HepG2 (cell line): ENCODE results near the gene FNBP1L. TPM values are rescaled to one million over a fixed set of nuclear protein-coding genes. Genes with fewer than 3 reads are reported as not detected.

ENCODE experiments used
- ATAC-seq: fragments of 200-7000 bp; cut with Tn5 transposase; 3 replicates; pipeline ENCODE4 v1.9.1; 2020; ENCODE audit warnings: mild to moderate bottlenecking, moderate library complexity
- BruUV-seq: library from RNA; stranded (reverse); fragments of 400-500 nt; replicated peaks from 2 replicates; lab custom pipeline; 2021; lab: Mats Ljungman, UMichigan
- CTCF ChIA-PET: fragments of 300-600 bp; formaldehyde crosslinking; extraction: SDS; loops from one replicate; lab custom pipeline; 2021; ENCODE audit warnings: low total read pairs, inconsistent platforms, low intra/inter-chr PET ratio; lab: Yijun Ruan, JAX
- POLR2A ChIA-PET: fragments of 350-600 bp; sonication (Branson Sonifier 250); formaldehyde crosslinking; loops from one replicate; lab custom pipeline; 2020; ENCODE audit warnings: antibody characterized with exemption, inconsistent platforms; lab: Yijun Ruan, JAX
- DNase-seq: peaks from one replicate; pipeline ENCODE4 v3.0.0-alpha.2; 2015; ENCODE audit warnings: low spot score
- FAIRE-seq: peaks from 3 replicates; lab custom pipeline; 2011; peaks lifted over from hg19 to GRCh38; lab: Jason Lieb, UNC
- H2AFZ ChIP-seq: one replicate; pipeline ENCODE4 v1.6.1; 2011; ENCODE audit warnings: low read length, inconsistent platforms
- H3K27ac ChIP-seq: fragments of 300-600 bp; 3 replicates; pipeline ENCODE4 v1.8.0; 2011; ENCODE audit warnings: mixed run types, mild to moderate bottlenecking, mixed read lengths, low read length, inconsistent platforms; ENCODE audit not compliant: insufficient read depth; ENCODE audit errors: extremely low read length
- H3K27me3 ChIP-seq, 2 experiments: fragments of 200-600 bp in 1 of 2; 2 replicates in 1 of 2; 3 replicates in 1 of 2; pipeline versions ENCODE4 v1.6.0 to v1.8.0; 2011; ENCODE audit warnings: low read length in 2 of 2, mild to moderate bottlenecking in 2 of 2, moderate library complexity in 2 of 2, inconsistent platforms in 1 of 2; ENCODE audit not compliant: insufficient read depth in 2 of 2, control insufficient read depth in 1 of 2
- H3K36me3 ChIP-seq, 2 experiments: fragments of 200-600 bp in 1 of 2; replicated peaks in 1 of 2; 2 replicates in 1 of 2; 3 replicates in 1 of 2; pipeline versions ENCODE4 v1.5.1 to v1.8.0; 2011; ENCODE audit warnings: low read length in 2 of 2, inconsistent platforms in 1 of 2; ENCODE audit not compliant: insufficient read depth in 2 of 2, control insufficient read depth in 1 of 2
- H3K4me1 ChIP-seq: 2 replicates; pipeline ENCODE4 v1.5.1; 2012; ENCODE audit warnings: low read length, inconsistent platforms; ENCODE audit not compliant: insufficient read depth
- H3K4me2 ChIP-seq: 2 replicates; pipeline ENCODE4 v1.6.0; 2011; ENCODE audit warnings: low read depth, low read length, inconsistent platforms
- H3K4me3 ChIP-seq, 3 experiments: fragments of 200-600 bp in 1 of 3; sonication (generic), shearing (Covaris generic) in 1 of 3; replicated peaks in 1 of 3; 2 replicates each; pipeline ENCODE4 v1.5.1; 2011 to 2016; ENCODE audit warnings: low read length in 3 of 3, inconsistent platforms in 2 of 3, low read depth in 2 of 3, mild to moderate bottlenecking in 2 of 3, control low read depth in 1 of 3, mixed read lengths in 1 of 3; ENCODE audit not compliant: insufficient read depth in 1 of 3
- H3K79me2 ChIP-seq: one replicate; pipeline ENCODE4 v1.6.1; 2011; ENCODE audit warnings: low read length, inconsistent platforms; ENCODE audit not compliant: insufficient read depth
- H3K9ac ChIP-seq: 2 replicates; pipeline ENCODE4 v1.6.0; 2011; ENCODE audit warnings: mild to moderate bottlenecking, low read depth, low read length, inconsistent platforms; ENCODE audit not compliant: insufficient read depth
- H3K9me3 ChIP-seq: 2 replicates; pipeline ENCODE4 v1.5.1; 2012; ENCODE audit warnings: mild to moderate bottlenecking, low read length
- H4K20me1 ChIP-seq: 2 replicates; pipeline ENCODE4 v1.6.0; 2011; ENCODE audit warnings: inconsistent platforms, mild to moderate bottlenecking, low read length, moderate library complexity; ENCODE audit not compliant: insufficient read depth
- ATAD3A ChIP-seq: sonication (generic); formaldehyde crosslinking; IDR thresholded peaks from 2 replicates; pipeline ENCODE4 v1.4.0; 2020; ENCODE audit warnings: missing genetic modification reagents
- BATF2 ChIP-seq: sonication (generic); formaldehyde crosslinking; IDR thresholded peaks from 2 replicates; pipeline ENCODE4 v1.8.0; 2022; ENCODE audit warnings: mild to moderate bottlenecking, missing genetic modification reagents, moderate library complexity
- DBP ChIP-seq: sonication (generic); formaldehyde crosslinking; IDR thresholded peaks from 2 replicates; pipeline ENCODE4 v1.4.0; 2020; ENCODE audit warnings: missing genetic modification reagents; ENCODE audit errors: not compliant biosample characterization
- FOSL2 ChIP-seq: sonication (generic); formaldehyde crosslinking; IDR thresholded peaks from 2 replicates; pipeline ENCODE4 v1.4.0; 2020; ENCODE audit warnings: missing genetic modification reagents
- HCFC1 ChIP-seq: fragments of 150-350 bp; IDR thresholded peaks from 2 replicates; pipeline ENCODE4 v1.6.1; 2014; ENCODE audit warnings: low read depth, low read length
- KDM5B ChIP-seq: sonication (generic); formaldehyde crosslinking; IDR thresholded peaks from 2 replicates; pipeline ENCODE4 v1.4.0; 2020; ENCODE audit warnings: missing genetic modification reagents, mild to moderate bottlenecking, borderline replicate concordance
- PAWR ChIP-seq: sonication (generic); formaldehyde crosslinking; IDR thresholded peaks from 2 replicates; pipeline ENCODE4 v1.4.0; 2020; ENCODE audit warnings: missing genetic modification reagents, mild to moderate bottlenecking, borderline replicate concordance
- RARA ChIP-seq: IDR thresholded peaks from 2 replicates; pipeline ENCODE4 v1.6.1; 2016; ENCODE audit warnings: missing genetic modification reagents, missing compliant biosample characterization
- SIN3B ChIP-seq: fragments of 150-350 bp; IDR thresholded peaks from 2 replicates; pipeline ENCODE4 v1.6.1; 2014; ENCODE audit warnings: low read length
- SRY ChIP-seq: sonication (generic); formaldehyde crosslinking; IDR thresholded peaks from 2 replicates; pipeline ENCODE4 v1.8.0; 2022; ENCODE audit warnings: mild to moderate bottlenecking, missing genetic modification reagents
- ZNF263 ChIP-seq: sonication (generic); formaldehyde crosslinking; IDR thresholded peaks from 2 replicates; pipeline ENCODE4 v1.4.0; 2020; ENCODE audit warnings: missing genetic modification reagents
- ZNF558 ChIP-seq: sonication (generic); formaldehyde crosslinking; IDR thresholded peaks from 2 replicates; pipeline ENCODE4 v1.9.0; 2022; ENCODE audit warnings: mild to moderate bottlenecking, missing genetic modification reagents, borderline replicate concordance
- ZNF569 ChIP-seq: sonication (generic); formaldehyde crosslinking; IDR thresholded peaks from 2 replicates; pipeline ENCODE4 v1.5.0; 2020; ENCODE audit warnings: mild to moderate bottlenecking, missing genetic modification reagents, moderate library complexity, borderline replicate concordance
- ZNF761 ChIP-seq: sonication (generic); formaldehyde crosslinking; conservative IDR thresholded peaks from 2 replicates; pipeline ENCODE4 v1.4.0; 2020; ENCODE audit warnings: mild to moderate bottlenecking, missing genetic modification reagents
- ZNF780A ChIP-seq: sonication (generic); formaldehyde crosslinking; IDR thresholded peaks from 2 replicates; pipeline ENCODE4 v1.8.0; 2022; ENCODE audit warnings: mild to moderate bottlenecking, missing genetic modification reagents, moderate library complexity
- ZNF839 ChIP-seq: sonication (generic); formaldehyde crosslinking; IDR thresholded peaks from 2 replicates; pipeline ENCODE4 v1.4.0; 2020; ENCODE audit warnings: missing genetic modification reagents, mild to moderate bottlenecking, borderline replicate concordance
- WGBS: methylation state at CpG from one replicate; pipeline ENCODE4 v1.1.6; 2017; ENCODE audit warnings: low lambda C conversion rate; 5-methylcytosine and 5-hydroxymethylcytosine counted together
- in situ Hi-C: cut with HindIII; loops from 2 replicates; pipeline ENCODE4 v1.10.0; 2017; ENCODE audit warnings: low pct_unique_long_range_greater_than_20kb; ENCODE audit not compliant: extremely low pct_ligation_motif_present
- intact Hi-C: fragments of 100-400 bp; cut with micrococcal nuclease; formaldehyde crosslinking; loops from one replicate; pipeline ENCODE4 v1.10.0; 2022; ENCODE audit not compliant: unreplicated experiment
- polyA plus RNA-seq, 8 experiments: library from polyadenylated mRNA; depleted of rRNA in 3 of 8; stranded (reverse) in 7 of 8; unstranded in 1 of 8; fragments of >200 nt; fragmentation: Illumina TruSeq in 4 of 8; extraction: Trizol in 4 of 8; gene quantifications; 2 replicates each; pipeline versions ENCODE4 v1.2.1 to v1.2.3, GENCODE V29; 2011 to 2016; ENCODE audit warnings: low read depth in 4 of 8, missing spikeins in 1 of 8, mixed read lengths in 1 of 8; ENCODE audit not compliant: insufficient read depth in 1 of 8
- total RNA-seq, 5 experiments: library from RNA; depleted of rRNA; stranded (reverse); fragments of >200 nt; fragmentation: Illumina TruSeq; extraction: Trizol; gene quantifications; 2 replicates each; pipeline ENCODE4 v1.2.3, GENCODE V29; 2016; ENCODE audit warnings: low read depth in 1 of 5
- TF ChIP-seq, protein P1 (sequence below): sonication (generic); formaldehyde crosslinking; conservative IDR thresholded peaks from 2 replicates; pipeline ENCODE4 v1.8.1; 2023; ENCODE audit warnings: missing genetic modification reagents
- TF ChIP-seq, protein P2 (sequence below): IDR thresholded peaks from 2 replicates; pipeline ENCODE4 v1.6.1; 2016; ENCODE audit warnings: missing biosample characterization, missing genetic modification reagents, low read depth
- TF ChIP-seq, protein P3 (sequence below): sonication (generic); formaldehyde crosslinking; IDR thresholded peaks from 2 replicates; pipeline ENCODE4 v1.4.0; 2020; ENCODE audit warnings: mild to moderate bottlenecking, missing genetic modification reagents

The FNBP1L gene
- total and polyA plus RNA-seq, 2 of the 13 experiments (the other 11 are each of a cell fraction or from before 2014, with no cell fraction given) = 24.1 to 27.1 TPM

DNA sequence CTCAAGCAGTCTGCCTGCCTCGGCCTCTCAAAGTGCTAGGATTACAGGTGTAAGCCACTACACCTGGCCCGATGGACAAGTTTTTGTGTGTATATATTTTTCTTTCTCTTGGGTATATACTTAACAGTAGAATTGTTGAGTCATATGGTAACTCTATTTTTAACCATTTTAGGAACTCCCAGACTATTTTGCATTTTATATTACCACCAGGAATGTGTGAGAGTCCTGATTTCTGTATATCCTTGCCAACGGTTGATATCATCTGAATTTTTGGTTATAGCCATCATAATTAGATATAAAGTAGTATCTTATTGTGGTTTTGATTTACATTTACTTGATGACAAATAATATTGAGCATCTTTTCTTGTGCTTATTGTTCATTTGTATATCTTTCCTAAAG is 20.7 kb downstream of the FNBP1L start:
- H3K4me1 ChIP-seq = 0 out of 2 replicates have a peak, but pooled peaks cover 8% of the 10 kb centered on the region
- no peak overlapping the region for H3K4me3 ChIP-seq
- no peak overlapping the region for H3K4me2 ChIP-seq
- ChIA-PET CTCF (no interaction called here), POLR2A (no interaction called here)
- intact Hi-C loops (no loop called here), in situ Hi-C loops (no loop called here)
- FAIRE-seq = no peak
- no peak for ATAC-seq
- no peaks in the 10 kb centered on the region for H3K9me3 ChIP-seq
- no peak overlapping the region for H3K9ac ChIP-seq
- no peak for DNase-seq
- WGBS = 99% methylated on average over 3 of the region's 3 CpGs
- BruUV-seq = no TSS peak
- no peak overlapping the region for H3K27ac ChIP-seq
- H3K36me3 ChIP-seq = peaks cover 0 to 1% of the 10 kb centered on the region in 2 experiments; a peak in 1 of 5 replicates
- H3K27me3 ChIP-seq = no peaks in the 10 kb centered on the region; a peak in 1 of 5 replicates
- H3K79me2 ChIP-seq = peaks cover 83% of the 10 kb centered on the region
- TF ChIP-seq ZNF780A (CRISPR knock-in tag) = no peak
- TF ChIP-seq, protein P1, sequence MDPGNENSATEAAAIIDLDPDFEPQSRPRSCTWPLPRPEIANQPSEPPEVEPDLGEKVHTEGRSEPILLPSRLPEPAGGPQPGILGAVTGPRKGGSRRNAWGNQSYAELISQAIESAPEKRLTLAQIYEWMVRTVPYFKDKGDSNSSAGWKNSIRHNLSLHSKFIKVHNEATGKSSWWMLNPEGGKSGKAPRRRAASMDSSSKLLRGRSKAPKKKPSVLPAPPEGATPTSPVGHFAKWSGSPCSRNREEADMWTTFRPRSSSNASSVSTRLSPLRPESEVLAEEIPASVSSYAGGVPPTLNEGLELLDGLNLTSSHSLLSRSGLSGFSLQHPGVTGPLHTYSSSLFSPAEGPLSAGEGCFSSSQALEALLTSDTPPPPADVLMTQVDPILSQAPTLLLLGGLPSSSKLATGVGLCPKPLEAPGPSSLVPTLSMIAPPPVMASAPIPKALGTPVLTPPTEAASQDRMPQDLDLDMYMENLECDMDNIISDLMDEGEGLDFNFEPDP (CRISPR knock-in tag) = no peak
- TF ChIP-seq BATF2 = no peak
- TF ChIP-seq HCFC1 = no peak
- no peak for TF ChIP-seq ZNF558 (CRISPR knock-in tag)
- no peak for TF ChIP-seq FOSL2
- TF ChIP-seq SIN3B = no peak
- no peak for TF ChIP-seq ZNF263
- TF ChIP-seq KDM5B = no peak
- TF ChIP-seq ZNF761 (CRISPR knock-in tag) = no peak
- no peak for TF ChIP-seq SRY
- TF ChIP-seq, protein P2, sequence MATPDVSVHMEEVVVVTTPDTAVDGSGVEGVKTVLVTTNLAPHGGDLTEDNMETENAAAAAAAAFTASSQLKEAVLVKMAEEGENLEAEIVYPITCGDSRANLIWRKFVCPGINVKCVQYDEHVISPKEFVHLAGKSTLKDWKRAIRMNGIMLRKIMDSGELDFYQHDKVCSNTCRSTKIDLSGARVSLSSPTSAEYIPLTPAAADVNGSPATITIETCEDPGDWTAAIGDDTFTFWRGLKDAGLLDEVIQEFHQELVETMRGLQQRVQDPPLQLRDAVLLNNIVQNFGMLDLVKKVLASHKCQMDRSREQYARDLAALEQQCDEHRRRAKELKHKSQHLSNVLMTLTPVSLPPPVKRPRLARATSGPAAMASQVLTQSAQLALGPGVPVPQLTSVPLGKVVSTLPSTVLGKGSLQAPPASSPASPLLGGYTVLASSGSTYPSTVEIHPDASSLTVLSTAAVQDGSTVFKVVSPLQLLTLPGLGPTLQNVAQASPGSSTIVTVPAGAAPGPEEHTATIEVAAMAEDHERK = no peak
- TF ChIP-seq ATAD3A = no peak
- no peak for TF ChIP-seq ZNF569 (CRISPR knock-in tag)
- TF ChIP-seq PAWR (CRISPR knock-in tag) = no peak
- TF ChIP-seq, protein P3, sequence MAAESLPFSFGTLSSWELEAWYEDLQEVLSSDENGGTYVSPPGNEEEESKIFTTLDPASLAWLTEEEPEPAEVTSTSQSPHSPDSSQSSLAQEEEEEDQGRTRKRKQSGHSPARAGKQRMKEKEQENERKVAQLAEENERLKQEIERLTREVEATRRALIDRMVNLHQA (CRISPR knock-in tag) = no peak
- no peak for TF ChIP-seq DBP (CRISPR knock-in tag)
- no peak for TF ChIP-seq RARA
- no peak for TF ChIP-seq ZNF839 (CRISPR knock-in tag)
- no peak overlapping the region for H2AFZ ChIP-seq
- H4K20me1 ChIP-seq = peaks cover 17% of the 10 kb centered on the region
